ENCODE results near the gene MAP3K5. TPM values are rescaled to one million over a fixed set of nuclear protein-coding genes. Genes with fewer than 3 reads are reported as not detected.

Gene MAP3K5
- total RNA-seq, 2 donors from 2014 or later: 65.7 to 98.4 TPM

DNA sequence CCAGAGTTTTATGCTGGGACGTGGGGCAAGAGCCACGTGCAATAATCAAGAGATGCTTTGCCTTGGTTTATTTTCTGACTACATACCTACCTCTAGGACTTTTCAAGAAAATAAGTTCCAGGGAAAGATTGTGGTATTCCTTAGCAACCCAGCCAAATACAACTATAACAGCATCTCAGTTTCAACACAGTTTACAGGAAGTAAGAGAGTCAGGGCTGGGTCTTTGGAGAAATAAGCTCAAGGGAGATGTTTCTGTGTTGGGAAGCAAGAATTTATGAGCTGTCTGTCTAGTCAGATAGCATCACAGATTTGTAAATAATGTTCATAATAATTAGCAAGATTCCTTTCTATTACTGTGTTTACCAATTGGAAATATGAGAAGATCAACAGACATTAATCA, 35.1 kb downstream of the MAP3K5 start:
- Histone ChIP-seq H3K4me3 (no peak overlapping the region), H3K36me3 (no peaks in the 10 kb centered on the region), H3K27ac (no peak overlapping the region), H3K9me3 (no peaks in the 10 kb centered on the region), H3K4me1 (replicated peaks) (peaks cover 9% of the 10 kb centered on the region), H3K27me3 (replicated peaks; ENCODE audit: insufficient read depth) (no peaks in the 10 kb centered on the region)
- intact Hi-C loops (cut with DNase I): no loop called here
- no peak for TF ChIP-seq CTCF (IDR thresholded peaks at IDR 0.05)
- TF ChIP-seq POLR2AphosphoS5 (IDR thresholded peaks at IDR 0.05): no peak
- no peak for TF ChIP-seq POLR2A (IDR thresholded peaks at IDR 0.05)
- WGBS: 91% methylated on average over 2 of the region's 2 CpGs
- DNase-seq (ENCODE audit: low spot score): no peak

DNA sequence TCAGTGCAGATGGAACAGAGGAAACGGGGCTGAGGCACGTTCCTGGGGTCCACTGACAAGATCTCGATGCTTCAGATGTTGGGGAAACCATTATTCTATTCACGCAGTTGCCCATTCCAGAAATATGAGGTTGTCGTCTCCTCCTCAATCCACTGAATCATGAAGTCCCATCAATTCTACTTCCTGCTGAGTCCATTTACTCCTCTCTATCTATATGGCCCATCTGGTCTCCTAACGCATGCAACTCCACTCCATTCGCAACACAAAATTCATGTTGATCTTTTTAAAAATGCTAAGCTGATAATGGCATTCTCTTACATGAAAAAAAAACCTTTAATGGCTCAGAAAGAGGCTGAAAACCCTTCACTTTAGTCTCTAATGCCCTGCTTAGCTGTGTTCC, 37.5 kb downstream of the MAP3K5 start:
- H3K36me3 ChIP-seq: no peaks in the 10 kb centered on the region
- H3K27ac ChIP-seq: no peak overlapping the region
- H3K4me3 ChIP-seq: no peak overlapping the region
- H3K9me3 ChIP-seq: no peaks in the 10 kb centered on the region
- peaks cover 6% of the 10 kb centered on the region for H3K4me1 ChIP-seq (replicated peaks)
- H3K27me3 ChIP-seq (replicated peaks; ENCODE audit: insufficient read depth): no peaks in the 10 kb centered on the region
- WGBS: 95% methylated on average over 7 of the region's 7 CpGs
- intact Hi-C loops (cut with DNase I): no loop called here
- no peak for DNase-seq (ENCODE audit: low spot score)
- TF ChIP-seq POLR2AphosphoS5 (IDR thresholded peaks at IDR 0.05): no peak
- TF ChIP-seq POLR2A (IDR thresholded peaks at IDR 0.05): no peak

DNA sequence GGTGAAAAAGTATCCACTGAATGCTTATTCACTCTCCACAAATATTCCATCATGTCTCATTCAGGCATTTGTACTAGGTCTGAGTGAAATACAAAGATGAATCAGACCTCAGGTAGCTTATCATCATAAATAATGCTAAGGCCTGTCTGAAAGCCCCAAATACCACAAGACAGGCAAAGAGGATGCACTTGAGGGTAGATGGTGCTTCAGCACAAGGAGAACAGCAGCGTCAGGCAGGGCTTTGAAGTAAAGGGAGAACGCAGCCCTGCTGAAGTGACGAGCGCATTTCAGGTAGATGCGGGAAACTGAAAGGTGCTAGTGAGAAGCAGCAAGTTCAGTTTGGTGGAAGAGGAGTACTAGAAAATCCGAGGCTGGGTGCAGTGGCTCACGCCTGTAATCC, 38.7 kb downstream of the MAP3K5 start:
- no peak for TF ChIP-seq POLR2AphosphoS5 (IDR thresholded peaks at IDR 0.05)
- no peak for TF ChIP-seq CTCF (IDR thresholded peaks at IDR 0.05)
- TF ChIP-seq POLR2A (IDR thresholded peaks at IDR 0.05): no peak

DNA sequence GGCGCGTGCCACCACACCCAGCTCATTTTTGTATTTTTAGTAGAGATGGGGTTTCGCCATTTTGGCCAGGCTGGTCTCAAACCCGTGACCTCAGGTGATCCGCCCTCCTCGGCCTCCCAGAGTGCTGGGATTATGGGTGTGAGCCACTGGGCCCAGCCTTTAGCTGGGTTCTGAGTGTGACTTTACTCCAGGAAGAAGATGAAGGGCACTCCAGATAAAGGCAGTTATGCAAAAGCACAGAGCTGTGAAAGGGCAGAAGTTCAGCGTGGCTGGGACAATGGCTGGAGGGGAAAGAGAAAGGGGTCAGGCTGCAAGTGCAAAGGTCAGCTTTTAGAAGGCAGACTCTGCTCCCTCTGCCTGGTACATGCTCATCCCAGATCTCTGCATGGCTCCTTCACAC, 39.7 kb downstream of the MAP3K5 start:
- Histone ChIP-seq H3K9me3 (no peaks in the 10 kb centered on the region), H3K27me3 (replicated peaks; ENCODE audit: insufficient read depth) (no peaks in the 10 kb centered on the region), H3K4me3 (no peak overlapping the region), H3K27ac (no peak overlapping the region), H3K36me3 (no peaks in the 10 kb centered on the region), H3K4me1 (replicated peaks) (peaks cover 6% of the 10 kb centered on the region)
- intact Hi-C loops (cut with DNase I): no loop called here
- 90% methylated on average over 7 of the region's 7 CpGs for WGBS
- TF ChIP-seq CTCF (IDR thresholded peaks at IDR 0.05) (no peak), POLR2AphosphoS5 (IDR thresholded peaks at IDR 0.05) (no peak)
- DNase-seq (ENCODE audit: low spot score): no peak

More for the DNA sequence above, 38.7 kb downstream of the MAP3K5 start:
- WGBS: 93% methylated on average over 7 of the region's 7 CpGs
- DNase-seq (ENCODE audit: low spot score): no peak
- peaks cover 6% of the 10 kb centered on the region for H3K4me1 ChIP-seq (replicated peaks)
- no peak overlapping the region for H3K27ac ChIP-seq
- intact Hi-C loops (cut with DNase I): no loop called here
- H3K9me3 ChIP-seq: no peaks in the 10 kb centered on the region
- no peak overlapping the region for H3K4me3 ChIP-seq
- H3K36me3 ChIP-seq: no peaks in the 10 kb centered on the region
- H3K27me3 ChIP-seq (replicated peaks; ENCODE audit: insufficient read depth): no peaks in the 10 kb centered on the region

GRCh38 chr6:136751991-136752390, 40.3 kb downstream of the MAP3K5 start:
- intact Hi-C loops (cut with DNase I): no loop called here
- Histone ChIP-seq H3K27ac (no peak overlapping the region), H3K36me3 (no peaks in the 10 kb centered on the region), H3K4me1 (replicated peaks) (peaks cover 6% of the 10 kb centered on the region), H3K27me3 (replicated peaks; ENCODE audit: insufficient read depth) (no peaks in the 10 kb centered on the region), H3K9me3 (no peaks in the 10 kb centered on the region), H3K4me3 (no peak overlapping the region)
- DNase-seq (ENCODE audit: low spot score): no peak
- TF ChIP-seq POLR2A (IDR thresholded peaks at IDR 0.05) (no peak), CTCF (IDR thresholded peaks at IDR 0.05) (no peak), POLR2AphosphoS5 (IDR thresholded peaks at IDR 0.05) (no peak)
- WGBS: 91% methylated on average over 2 of the region's 2 CpGs
